GM11168 (cell line): Measurements from ENCODE around the gene POFUT1.
"Not testable (repeated sequence)": the region's sequence is repeated elsewhere in the genome, so short reads cannot be mapped to it uniquely, and the experiment has no call there.

ENCODE experiments used
- in situ Hi-C: fragments of 300-500 bp; cut with MboI; formaldehyde crosslinking; loops from one replicate; pipeline ENCODE4 v1.12.0; 2022; ENCODE audit warnings: low sequenced_read_pairs; ENCODE audit not compliant: unreplicated experiment

POFUT1 gene

GRCh38 chr20:32188376-32189122 lies 19.1 kb upstream of the POFUT1 start:
- in situ Hi-C loops, result no loop called here

GRCh38 chr20:32189123-32189410 lies 18.6 kb upstream of the POFUT1 start:
- in situ Hi-C loops, result no loop called here

GRCh38 chr20:32189691-32190615 lies 17.7 kb upstream of the POFUT1 start:
- in situ Hi-C loops, result no loop called here

- in situ Hi-C loops, result no loop called here
Observed at GRCh38 chr20:32190616-32191415, 16.9 kb upstream of the POFUT1 start.

GRCh38 chr20:32191422-32191821 lies 16.3 kb upstream of the POFUT1 start:
- in situ Hi-C loops, result no loop called here

- in situ Hi-C loops, result no loop called here
Observed at GRCh38 chr20:32191873-32192272, 15.8 kb upstream of the POFUT1 start.

- in situ Hi-C loops, result no loop called here
Observed at GRCh38 chr20:32192698-32193097, 15.0 kb upstream of the POFUT1 start.

- in situ Hi-C loops, result not testable (repeated sequence)
Observed at GRCh38 chr20:32193336-32193735, 14.3 kb upstream of the POFUT1 start.

- in situ Hi-C loops, result no loop called here
Observed at GRCh38 chr20:32193996-32194395, 13.7 kb upstream of the POFUT1 start.

- in situ Hi-C loops, result no loop called here
Observed at GRCh38 chr20:32195581-32195980, 12.1 kb upstream of the POFUT1 start.

GRCh38 chr20:32196613-32197012 lies 11.1 kb upstream of the POFUT1 start:
- in situ Hi-C loops, result not testable (repeated sequence)

- in situ Hi-C loops, result not testable (repeated sequence)
Observed at GRCh38 chr20:32197136-32197535, 10.5 kb upstream of the POFUT1 start.

GRCh38 chr20:32199006-32199405 lies 8.7 kb upstream of the POFUT1 start:
- in situ Hi-C loops, result no loop called here

GRCh38 chr20:32201296-32201976 lies 6.2 kb upstream of the POFUT1 start:
- in situ Hi-C loops, result no loop called here

- in situ Hi-C loops, result no loop called here
Observed at GRCh38 chr20:32201977-32202363, 5.7 kb upstream of the POFUT1 start.

- in situ Hi-C loops, result no loop called here
Observed at GRCh38 chr20:32203356-32204204, 4.1 kb upstream of the POFUT1 start.

GRCh38 chr20:32204205-32205109 lies 3.2 kb upstream of the POFUT1 start:
- in situ Hi-C loops, result no loop called here

- in situ Hi-C loops, result no loop called here
Observed at GRCh38 chr20:32205110-32205842, 2.4 kb upstream of the POFUT1 start.
